AG10803 (cell line): Measurements from ENCODE around the gene TOX3.

Experiments used
- DNase-seq: peaks from one replicate; pipeline ENCODE4 v3.0.0; 2010; ENCODE audit warnings: low read depth
- H3K4me3 ChIP-seq: 2 replicates; pipeline ENCODE4 v1.5.1; 2011; ENCODE audit warnings: mild to moderate bottlenecking, low read length, control low read depth
- TF ChIP-seq, protein P1 (sequence below): conservative IDR thresholded peaks from 2 replicates; pipeline ENCODE4 v1.5.1; 2011; ENCODE audit warnings: mild to moderate bottlenecking, low read length, control low read depth, inconsistent platforms

TOX3 gene

DNA sequence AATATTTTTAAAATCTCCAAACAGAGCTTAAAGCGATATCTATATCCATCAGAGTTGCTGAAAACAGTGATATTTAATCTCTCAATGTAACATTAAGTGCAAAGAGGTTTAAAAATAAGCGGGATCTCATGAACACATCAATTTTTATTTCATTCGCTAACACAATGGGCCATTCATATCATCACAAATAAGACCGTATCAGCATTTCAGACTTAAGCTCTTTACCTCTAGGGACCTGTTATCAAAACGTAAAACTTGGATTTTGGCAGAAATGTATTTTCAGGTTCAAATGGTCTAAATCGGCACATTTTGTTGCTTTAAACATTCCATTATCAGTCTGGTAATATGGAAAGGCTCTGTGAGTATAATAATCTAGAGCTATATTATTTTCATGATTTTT lies 77.9 kb downstream of the TOX3 start:
- TF ChIP-seq, protein P1, sequence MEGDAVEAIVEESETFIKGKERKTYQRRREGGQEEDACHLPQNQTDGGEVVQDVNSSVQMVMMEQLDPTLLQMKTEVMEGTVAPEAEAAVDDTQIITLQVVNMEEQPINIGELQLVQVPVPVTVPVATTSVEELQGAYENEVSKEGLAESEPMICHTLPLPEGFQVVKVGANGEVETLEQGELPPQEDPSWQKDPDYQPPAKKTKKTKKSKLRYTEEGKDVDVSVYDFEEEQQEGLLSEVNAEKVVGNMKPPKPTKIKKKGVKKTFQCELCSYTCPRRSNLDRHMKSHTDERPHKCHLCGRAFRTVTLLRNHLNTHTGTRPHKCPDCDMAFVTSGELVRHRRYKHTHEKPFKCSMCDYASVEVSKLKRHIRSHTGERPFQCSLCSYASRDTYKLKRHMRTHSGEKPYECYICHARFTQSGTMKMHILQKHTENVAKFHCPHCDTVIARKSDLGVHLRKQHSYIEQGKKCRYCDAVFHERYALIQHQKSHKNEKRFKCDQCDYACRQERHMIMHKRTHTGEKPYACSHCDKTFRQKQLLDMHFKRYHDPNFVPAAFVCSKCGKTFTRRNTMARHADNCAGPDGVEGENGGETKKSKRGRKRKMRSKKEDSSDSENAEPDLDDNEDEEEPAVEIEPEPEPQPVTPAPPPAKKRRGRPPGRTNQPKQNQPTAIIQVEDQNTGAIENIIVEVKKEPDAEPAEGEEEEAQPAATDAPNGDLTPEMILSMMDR, result no peak
- no peak for DNase-seq

DNA sequence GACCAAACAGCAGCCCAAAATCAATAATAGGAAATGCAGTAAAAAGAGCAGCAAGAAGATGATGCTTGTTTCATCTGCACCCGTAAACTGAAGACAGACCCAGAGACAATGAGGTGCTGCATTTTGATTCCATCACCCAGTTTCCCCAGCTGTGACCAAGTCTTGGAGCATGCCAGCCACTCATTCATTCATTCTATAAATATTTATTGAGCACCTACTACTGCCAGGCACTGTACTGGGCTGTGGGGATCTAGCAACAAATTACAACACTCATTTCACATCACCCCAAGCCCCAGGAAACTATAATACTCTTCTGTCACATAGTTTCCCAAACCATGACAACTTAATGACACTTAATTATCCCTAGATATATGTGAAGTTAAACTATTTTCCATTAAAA lies 79.2 kb downstream of the TOX3 start:
- no peak overlapping the region for H3K4me3 ChIP-seq

More for the DNA sequence above, 77.9 kb downstream of the TOX3 start:
- no peak overlapping the region for H3K4me3 ChIP-seq

DNA sequence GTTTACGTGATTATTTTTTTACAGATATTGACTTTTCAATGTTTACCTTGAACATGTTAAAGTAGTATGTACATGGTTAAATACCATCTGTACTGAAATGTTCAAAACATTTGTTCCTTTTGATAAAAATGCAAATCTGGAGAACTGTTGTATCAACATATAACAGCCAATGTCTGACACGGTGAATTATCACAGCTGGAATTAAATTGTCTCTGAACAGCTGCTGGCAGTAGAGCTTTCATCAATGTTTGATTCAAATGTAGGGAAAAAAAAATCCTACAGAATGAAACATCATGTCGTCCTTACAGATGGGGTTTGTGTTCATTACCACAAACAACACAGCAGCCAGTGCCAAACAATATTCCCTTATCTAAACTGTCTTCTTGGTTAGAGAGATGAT lies 79.9 kb downstream of the TOX3 start:
- no peak for DNase-seq
- no peak overlapping the region for H3K4me3 ChIP-seq
- TF ChIP-seq, protein P1, result no peak

More for the DNA sequence above, 79.2 kb downstream of the TOX3 start:
- TF ChIP-seq, protein P1, result no peak
- DNase-seq, result no peak

DNA sequence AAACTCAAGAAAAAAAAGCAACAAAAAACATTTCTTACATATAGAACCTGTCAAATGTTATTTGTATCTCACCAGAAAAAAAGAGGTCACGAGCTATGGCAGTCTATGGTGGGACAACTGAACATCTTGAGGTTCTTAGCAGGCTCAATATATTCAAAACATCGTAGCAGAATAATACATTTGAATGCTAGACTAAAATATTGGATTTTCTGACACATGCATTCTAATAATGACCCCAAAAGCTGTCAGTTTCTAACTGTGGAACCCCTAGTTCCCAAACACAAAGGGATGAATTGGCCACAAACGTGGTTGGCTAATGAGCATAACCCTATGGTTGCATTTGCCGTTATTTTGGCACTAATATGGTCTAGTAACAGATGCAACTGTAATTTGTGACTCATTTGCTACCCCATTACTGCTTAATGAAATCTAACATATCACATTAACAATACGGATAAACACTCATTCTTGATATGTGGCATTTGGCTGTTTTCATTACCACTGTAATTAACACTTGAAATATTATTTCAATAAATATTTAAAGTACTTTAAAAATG lies 81.2 kb downstream of the TOX3 start:
- H3K4me3 ChIP-seq, result no peak overlapping the region
- no peak for DNase-seq
- TF ChIP-seq, protein P1, result no peak

DNA sequence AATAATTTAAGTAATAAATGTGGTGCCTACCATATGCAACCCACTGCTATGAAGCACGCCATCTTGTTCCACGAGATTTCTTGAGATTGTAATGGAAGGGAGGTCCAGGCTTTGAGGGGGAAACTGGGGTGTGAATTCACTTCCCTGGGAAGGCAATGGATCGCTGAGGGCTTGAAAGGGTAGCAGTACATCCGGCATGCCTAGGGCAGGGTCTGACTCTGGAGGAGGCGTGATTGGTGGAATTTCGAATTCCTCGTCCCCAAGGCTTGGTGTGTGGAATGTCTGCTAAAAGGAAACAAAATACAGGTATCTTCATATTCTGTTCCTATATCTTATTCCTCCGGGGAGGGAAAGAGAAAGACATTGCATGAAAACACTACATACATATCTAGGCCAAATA lies 83.0 kb downstream of the TOX3 start:
- no peak overlapping the region for H3K4me3 ChIP-seq
- no peak for DNase-seq
- TF ChIP-seq, protein P1, result no peak

DNA sequence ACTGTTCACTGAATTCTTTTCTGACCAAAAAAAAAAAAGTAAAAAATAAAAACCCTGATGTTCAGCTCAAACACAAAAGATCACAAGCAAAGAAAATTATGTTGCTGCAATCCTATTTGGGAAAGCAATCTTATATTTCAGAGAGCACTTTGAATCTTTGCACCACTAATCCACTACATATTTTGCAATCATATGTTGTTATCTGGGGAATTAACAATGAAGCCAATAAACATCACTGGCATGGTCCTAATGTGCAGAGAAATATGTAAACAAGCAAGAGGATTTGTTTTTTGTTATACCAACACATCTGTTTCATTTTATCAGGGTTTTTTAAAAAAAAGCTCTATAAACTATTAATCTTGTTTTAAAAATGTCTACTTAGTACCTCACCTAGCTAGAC lies 84.1 kb downstream of the TOX3 start:
- no peak for DNase-seq
- TF ChIP-seq, protein P1, result no peak
- no peak overlapping the region for H3K4me3 ChIP-seq

DNA sequence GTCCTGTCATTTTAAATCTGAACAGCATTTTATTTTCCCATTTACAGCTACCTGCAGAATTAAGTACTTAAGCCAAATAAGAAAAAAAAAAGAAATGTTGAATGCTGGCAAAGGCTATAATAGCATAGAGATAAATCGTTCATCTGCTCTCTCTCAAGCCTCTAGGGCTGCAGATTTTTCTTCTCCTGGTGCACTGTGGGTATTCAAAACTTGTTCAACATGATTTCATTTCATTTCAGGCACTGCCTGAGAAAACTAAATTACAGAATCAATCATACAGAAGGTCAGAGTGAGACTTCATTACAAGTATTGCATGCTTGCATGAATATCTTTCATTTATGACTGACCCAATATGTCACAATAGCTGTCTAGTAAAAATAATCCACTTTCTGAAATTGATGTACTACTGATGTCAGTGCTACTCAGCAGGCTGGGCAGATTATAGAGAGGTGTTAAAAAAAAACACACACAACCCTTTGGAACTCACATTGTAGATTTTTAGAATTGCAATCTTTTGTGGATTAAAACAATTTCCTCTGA lies 86.2 kb downstream of the TOX3 start:
- DNase-seq, result no peak
- no peak overlapping the region for H3K4me3 ChIP-seq
- TF ChIP-seq, protein P1, result no peak
